ENCODE measurements around the gene RNF144B. TPM values are rescaled to one million over a fixed set of nuclear protein-coding genes. Genes with fewer than 3 reads are reported as not detected.

RNF144B gene
- total RNA-seq, 2 donors from 2014 or later, result 4.0 to 5.4 TPM

- ATAC-seq (no peak), DNase-seq (no peak)
- TF ChIP-seq CTCF (IDR thresholded peaks at IDR 0.05), result no peak
- TF ChIP-seq POLR2A (IDR thresholded peaks at IDR 0.05), result no peak
- intact Hi-C loops (cut with DNase I), result no loop called here
- Histone ChIP-seq H3K36me3 (replicated peaks in 1 of 2; ENCODE audit: insufficient read depth in 1 of 2, low read depth in 2 of 2) (no peaks in the 10 kb centered on the region), H3K4me1 (peaks cover 6% of the 10 kb centered on the region), H3K27me3 (no peaks in the 10 kb centered on the region), H3K4me3 (no peak overlapping the region), H3K9me3 (no peaks in the 10 kb centered on the region), H3K27ac (no peak overlapping the region)
- 80 to 84% methylated on average over 15 of the region's 15 CpGs for WGBS, 2 donors
Observed at GRCh38 chr6:18506382-18507017, 119.3 kb downstream of the RNF144B start.

- intact Hi-C loops (cut with DNase I), result no loop called here
- Histone ChIP-seq H3K27ac (no peak overlapping the region), H3K4me1 (peaks cover 6% of the 10 kb centered on the region), H3K36me3 (replicated peaks in 1 of 2; ENCODE audit: insufficient read depth in 1 of 2, low read depth in 2 of 2) (no peaks in the 10 kb centered on the region), H3K27me3 (no peaks in the 10 kb centered on the region), H3K4me3 (no peak overlapping the region), H3K9me3 (no peaks in the 10 kb centered on the region)
- TF ChIP-seq CTCF (IDR thresholded peaks at IDR 0.05), result no peak
- no peak for TF ChIP-seq POLR2A (IDR thresholded peaks at IDR 0.05)
- no peak for DNase-seq
- no peak for ATAC-seq
- WGBS, 2 donors, result 47 to 68% methylated on average over 7 of the region's 7 CpGs
Observed at GRCh38 chr6:18507018-18507415, 119.9 kb downstream of the RNF144B start.

- 40 to 49% methylated on average over 2 of the region's 2 CpGs for WGBS, 2 donors
- peaks cover 6% of the 10 kb centered on the region for H3K4me1 ChIP-seq
- H3K36me3 ChIP-seq (replicated peaks in 1 of 2; ENCODE audit: insufficient read depth in 1 of 2, low read depth in 2 of 2), result no peaks in the 10 kb centered on the region
- intact Hi-C loops (cut with DNase I), result no loop called here
- H3K9me3 ChIP-seq, result no peaks in the 10 kb centered on the region
- TF ChIP-seq POLR2A (IDR thresholded peaks at IDR 0.05) (no peak), CTCF (IDR thresholded peaks at IDR 0.05) (no peak)
- H3K4me3 ChIP-seq, result no peak overlapping the region
- no peaks in the 10 kb centered on the region for H3K27me3 ChIP-seq
- no peak for ATAC-seq
- no peak overlapping the region for H3K27ac ChIP-seq
- no peak for DNase-seq
Observed at GRCh38 chr6:18507561-18507960, 120.4 kb downstream of the RNF144B start.

- Histone ChIP-seq H3K4me3 (no peak overlapping the region), H3K27ac (no peak overlapping the region), H3K27me3 (no peaks in the 10 kb centered on the region), H3K36me3 (replicated peaks in 1 of 2; ENCODE audit: insufficient read depth in 1 of 2, low read depth in 2 of 2) (no peaks in the 10 kb centered on the region), H3K4me1 (no peaks in the 10 kb centered on the region), H3K9me3 (no peaks in the 10 kb centered on the region)
- no peak for ATAC-seq
- DNase-seq, result no peak
- WGBS, 2 donors, result 82 to 83% methylated on average over 3 of the region's 3 CpGs
- TF ChIP-seq CTCF (IDR thresholded peaks at IDR 0.05) (no peak), POLR2A (IDR thresholded peaks at IDR 0.05) (no peak)
- intact Hi-C loops (cut with DNase I), result no loop called here
Observed at GRCh38 chr6:18509871-18510643, 122.9 kb downstream of the RNF144B start.
